ENCODE data around the gene PEMT. TPM values are rescaled to one million over a fixed set of nuclear protein-coding genes. Genes with fewer than 3 reads are reported as not detected.
"Not testable (repeated sequence)": the region's sequence is repeated elsewhere in the genome, so short reads cannot be mapped to it uniquely, and the experiment has no call there.

Gene PEMT
- total RNA-seq, 1 experiment from 2014 or later = 39.8 TPM

DNA sequence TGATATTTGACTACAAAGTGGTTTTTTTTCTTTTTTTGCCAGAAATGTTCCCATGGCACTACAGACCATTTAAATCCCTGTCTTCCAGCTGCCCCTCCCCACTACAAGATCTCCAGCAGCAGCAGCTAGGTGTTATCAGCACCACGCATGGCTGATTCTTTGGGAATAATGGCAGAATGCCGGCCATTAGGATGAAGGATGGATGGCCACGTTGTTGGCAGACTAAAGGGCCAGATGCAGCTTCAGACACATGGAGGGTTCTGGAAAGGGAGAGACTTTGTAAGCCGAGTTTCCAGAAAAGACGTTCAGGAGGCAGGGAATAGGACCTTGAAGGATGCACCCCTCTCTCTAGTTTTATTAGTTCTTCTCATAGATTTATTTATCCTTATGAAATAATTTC lies 125.0 kb downstream of the PEMT start:
- no peak for DNase-seq (ENCODE audit: low spot score)
- ChIA-PET POLR2A (ENCODE audit: low non-redundant PET) (no interaction called here), CTCF (no interaction called here)
- no TSS peak for BruUV-seq (replicated peaks)
- H3K27me3 ChIP-seq (replicated peaks; ENCODE audit: insufficient read depth, low read depth, low read length, poor library complexity) = peaks cover 48% of the 10 kb centered on the region
- H3K4me1 ChIP-seq (ENCODE audit: insufficient read depth, low read length, poor library complexity, severe bottlenecking) = no peaks in the 10 kb centered on the region
- TF ChIP-seq, protein P1, sequence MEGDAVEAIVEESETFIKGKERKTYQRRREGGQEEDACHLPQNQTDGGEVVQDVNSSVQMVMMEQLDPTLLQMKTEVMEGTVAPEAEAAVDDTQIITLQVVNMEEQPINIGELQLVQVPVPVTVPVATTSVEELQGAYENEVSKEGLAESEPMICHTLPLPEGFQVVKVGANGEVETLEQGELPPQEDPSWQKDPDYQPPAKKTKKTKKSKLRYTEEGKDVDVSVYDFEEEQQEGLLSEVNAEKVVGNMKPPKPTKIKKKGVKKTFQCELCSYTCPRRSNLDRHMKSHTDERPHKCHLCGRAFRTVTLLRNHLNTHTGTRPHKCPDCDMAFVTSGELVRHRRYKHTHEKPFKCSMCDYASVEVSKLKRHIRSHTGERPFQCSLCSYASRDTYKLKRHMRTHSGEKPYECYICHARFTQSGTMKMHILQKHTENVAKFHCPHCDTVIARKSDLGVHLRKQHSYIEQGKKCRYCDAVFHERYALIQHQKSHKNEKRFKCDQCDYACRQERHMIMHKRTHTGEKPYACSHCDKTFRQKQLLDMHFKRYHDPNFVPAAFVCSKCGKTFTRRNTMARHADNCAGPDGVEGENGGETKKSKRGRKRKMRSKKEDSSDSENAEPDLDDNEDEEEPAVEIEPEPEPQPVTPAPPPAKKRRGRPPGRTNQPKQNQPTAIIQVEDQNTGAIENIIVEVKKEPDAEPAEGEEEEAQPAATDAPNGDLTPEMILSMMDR (conservative IDR thresholded peaks at IDR 0.05; ENCODE audit: low read depth, low read length) = no peak
- TF ChIP-seq EZH2 (IDR thresholded peaks at IDR 0.05; ENCODE audit: borderline replicate concordance, low read depth, low read length, poor library complexity, severe bottlenecking) = no peak
- intact Hi-C loops (cut with micrococcal nuclease; ENCODE audit: unreplicated experiment) = no loop called here
- H3K36me3 ChIP-seq (ENCODE audit: insufficient read depth, low read length, poor library complexity, severe bottlenecking) = no peaks in the 10 kb centered on the region
- no peak overlapping the region for H3K27ac ChIP-seq (ENCODE audit: low read depth, low read length, poor library complexity, severe bottlenecking)
- H3K9me3 ChIP-seq (ENCODE audit: low read depth, low read length, poor library complexity, severe bottlenecking) = no peaks in the 10 kb centered on the region
- H3K4me3 ChIP-seq (ENCODE audit: low read depth, low read length, poor library complexity, severe bottlenecking) = no peak overlapping the region

DNA sequence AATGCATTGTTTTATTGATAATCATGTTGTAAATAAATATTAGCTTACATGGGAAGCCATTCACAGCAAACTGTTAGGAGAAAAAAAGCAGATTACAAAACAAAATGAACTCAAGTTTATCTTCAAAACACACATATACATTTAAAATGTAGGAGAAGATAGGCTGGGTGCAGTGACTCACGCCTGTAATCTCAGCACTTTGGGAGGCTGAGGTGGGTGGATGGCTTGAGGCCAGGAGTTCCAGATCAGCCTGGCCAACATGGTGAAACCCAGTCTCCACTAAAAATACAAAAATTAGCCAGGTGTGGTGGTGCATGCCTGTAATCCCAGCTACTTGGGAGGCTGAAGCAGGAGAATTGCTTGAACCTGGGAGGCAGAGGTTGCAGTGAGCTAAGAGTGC lies 125.6 kb downstream of the PEMT start:
- H3K4me3 ChIP-seq (ENCODE audit: low read depth, low read length, poor library complexity, severe bottlenecking); H3K27ac ChIP-seq (ENCODE audit: low read depth, low read length, poor library complexity, severe bottlenecking); H3K36me3 ChIP-seq (ENCODE audit: insufficient read depth, low read length, poor library complexity, severe bottlenecking); DNase-seq (ENCODE audit: low spot score); BruUV-seq (replicated peaks); H3K9me3 ChIP-seq (ENCODE audit: low read depth, low read length, poor library complexity, severe bottlenecking); CTCF ChIA-PET; POLR2A ChIA-PET (ENCODE audit: low non-redundant PET); intact Hi-C loops (cut with micrococcal nuclease; ENCODE audit: unreplicated experiment); H3K4me1 ChIP-seq (ENCODE audit: insufficient read depth, low read length, poor library complexity, severe bottlenecking): not testable (repeated sequence)
- H3K27me3 ChIP-seq (replicated peaks; ENCODE audit: insufficient read depth, low read depth, low read length, poor library complexity) = peaks cover 42% of the 10 kb centered on the region

DNA sequence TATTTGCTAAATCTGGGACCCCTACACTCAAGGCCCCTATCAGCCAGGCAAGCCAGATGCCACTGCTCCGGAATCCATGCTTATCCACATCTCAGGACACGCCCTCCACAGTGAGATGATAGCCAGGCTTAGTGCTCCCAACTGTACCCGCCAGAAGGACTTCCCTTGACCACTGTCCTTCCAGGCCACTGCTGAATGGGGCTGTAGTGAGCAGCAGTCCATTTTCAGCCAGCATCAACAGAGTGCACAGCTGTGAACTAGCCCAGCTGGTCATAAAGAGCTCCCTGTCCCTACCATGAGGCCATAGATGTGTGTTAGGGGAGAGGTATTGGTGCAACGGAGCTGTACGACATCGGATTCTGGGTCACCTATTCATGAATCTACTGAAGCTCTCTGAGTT lies 127.7 kb downstream of the PEMT start:
- intact Hi-C loops (cut with micrococcal nuclease; ENCODE audit: unreplicated experiment) = no loop called here

More for the DNA sequence above, 127.7 kb downstream of the PEMT start:
- ChIA-PET POLR2A (ENCODE audit: low non-redundant PET) (no interaction called here), CTCF (no interaction called here)
- H3K9me3 ChIP-seq (ENCODE audit: low read depth, low read length, poor library complexity, severe bottlenecking) = no peaks in the 10 kb centered on the region
- BruUV-seq (replicated peaks) = no TSS peak
- no peak for TF ChIP-seq EZH2 (IDR thresholded peaks at IDR 0.05; ENCODE audit: borderline replicate concordance, low read depth, low read length, poor library complexity, severe bottlenecking)
- TF ChIP-seq, protein P1 (conservative IDR thresholded peaks at IDR 0.05; ENCODE audit: low read depth, low read length) = no peak
- H3K4me3 ChIP-seq (ENCODE audit: low read depth, low read length, poor library complexity, severe bottlenecking) = no peak overlapping the region
- no peak overlapping the region for H3K27ac ChIP-seq (ENCODE audit: low read depth, low read length, poor library complexity, severe bottlenecking)
- H3K36me3 ChIP-seq (ENCODE audit: insufficient read depth, low read length, poor library complexity, severe bottlenecking) = no peaks in the 10 kb centered on the region
- no peaks in the 10 kb centered on the region for H3K4me1 ChIP-seq (ENCODE audit: insufficient read depth, low read length, poor library complexity, severe bottlenecking)
- no peak for DNase-seq (ENCODE audit: low spot score)
- H3K27me3 ChIP-seq (replicated peaks; ENCODE audit: insufficient read depth, low read depth, low read length, poor library complexity) = peaks cover 41% of the 10 kb centered on the region

All from A673 (cell line).